ENCODE data around the gene SSTR4.

SSTR4 gene

GRCh38 chr20:23084845-23085365 is 49.8 kb downstream of the SSTR4 start:
- TF ChIP-seq, protein P1, sequence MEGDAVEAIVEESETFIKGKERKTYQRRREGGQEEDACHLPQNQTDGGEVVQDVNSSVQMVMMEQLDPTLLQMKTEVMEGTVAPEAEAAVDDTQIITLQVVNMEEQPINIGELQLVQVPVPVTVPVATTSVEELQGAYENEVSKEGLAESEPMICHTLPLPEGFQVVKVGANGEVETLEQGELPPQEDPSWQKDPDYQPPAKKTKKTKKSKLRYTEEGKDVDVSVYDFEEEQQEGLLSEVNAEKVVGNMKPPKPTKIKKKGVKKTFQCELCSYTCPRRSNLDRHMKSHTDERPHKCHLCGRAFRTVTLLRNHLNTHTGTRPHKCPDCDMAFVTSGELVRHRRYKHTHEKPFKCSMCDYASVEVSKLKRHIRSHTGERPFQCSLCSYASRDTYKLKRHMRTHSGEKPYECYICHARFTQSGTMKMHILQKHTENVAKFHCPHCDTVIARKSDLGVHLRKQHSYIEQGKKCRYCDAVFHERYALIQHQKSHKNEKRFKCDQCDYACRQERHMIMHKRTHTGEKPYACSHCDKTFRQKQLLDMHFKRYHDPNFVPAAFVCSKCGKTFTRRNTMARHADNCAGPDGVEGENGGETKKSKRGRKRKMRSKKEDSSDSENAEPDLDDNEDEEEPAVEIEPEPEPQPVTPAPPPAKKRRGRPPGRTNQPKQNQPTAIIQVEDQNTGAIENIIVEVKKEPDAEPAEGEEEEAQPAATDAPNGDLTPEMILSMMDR (conservative IDR thresholded peaks at IDR 0.05; ENCODE audit: low read length) = no peak
- no peak for TF ChIP-seq EZH2phosphoT487 (IDR thresholded peaks at IDR 0.05; ENCODE audit: borderline replicate concordance)
- H3K27me3 ChIP-seq (ENCODE audit: insufficient read depth, low read length, poor library complexity, severe bottlenecking) = no peaks in the 10 kb centered on the region
- H3K9me3 ChIP-seq (ENCODE audit: insufficient read depth, low read depth, low read length) = no peaks in the 10 kb centered on the region
- peaks cover 75% of the 10 kb centered on the region for H3K4me1 ChIP-seq (ENCODE audit: insufficient read depth, low read length, poor library complexity, severe bottlenecking)
- peaks cover 80% of the 10 kb centered on the region for H3K79me2 ChIP-seq (ENCODE audit: insufficient read depth, low read length)
- H2AFZ ChIP-seq (ENCODE audit: low read length) = no peak overlapping the region
- H3K36me3 ChIP-seq (ENCODE audit: insufficient read depth, low read length) = no peaks in the 10 kb centered on the region; the same call in 1 of the 2 replicates
- H4K20me1 ChIP-seq (ENCODE audit: insufficient read depth, low read length, poor library complexity, severe bottlenecking) = peaks cover 26% of the 10 kb centered on the region
- H3K4me3 ChIP-seq (ENCODE audit: low read length, poor library complexity, severe bottlenecking) = peak overlapping the region; percentile 91
- peak overlapping the region; percentile 95 for H3K4me2 ChIP-seq (ENCODE audit: low read depth, low read length, poor library complexity, severe bottlenecking)
- H3K9ac ChIP-seq (ENCODE audit: low read depth, low read length, poor library complexity, severe bottlenecking) = peak overlapping the region; percentile 99
- H3K9me2 ChIP-seq (replicated peaks; ENCODE audit: low read depth, low read length) = no peaks in the 10 kb centered on the region
- peaks cover 4% of the 10 kb centered on the region for H3F3A ChIP-seq (ENCODE audit: low read depth)

GRCh38 chr20:23085436-23086055 is 50.4 kb downstream of the SSTR4 start:
- Histone ChIP-seq H3K9me2 (replicated peaks; ENCODE audit: low read depth, low read length) (no peaks in the 10 kb centered on the region), H2AFZ (ENCODE audit: low read length) (peak overlapping the region; percentile 67), H3K4me3 (ENCODE audit: low read length, poor library complexity, severe bottlenecking) (peak overlapping the region; percentile 91), H3F3A (ENCODE audit: low read depth) (peaks cover 4% of the 10 kb centered on the region), H3K9ac (ENCODE audit: low read depth, low read length, poor library complexity, severe bottlenecking) (peak overlapping the region; percentile 99), H4K20me1 (ENCODE audit: insufficient read depth, low read length, poor library complexity, severe bottlenecking) (peaks cover 26% of the 10 kb centered on the region), H3K4me2 (ENCODE audit: low read depth, low read length, poor library complexity, severe bottlenecking) (peak overlapping the region; percentile 95), H3K4me1 (ENCODE audit: insufficient read depth, low read length, poor library complexity, severe bottlenecking) (peaks cover 68% of the 10 kb centered on the region), H3K79me2 (ENCODE audit: insufficient read depth, low read length) (peaks cover 74% of the 10 kb centered on the region), H3K27me3 (ENCODE audit: insufficient read depth, low read length, poor library complexity, severe bottlenecking) (no peaks in the 10 kb centered on the region), H3K9me3 (ENCODE audit: insufficient read depth, low read depth, low read length) (no peaks in the 10 kb centered on the region), H3K36me3 (ENCODE audit: insufficient read depth, low read length) (no peaks in the 10 kb centered on the region; the same call in 1 of the 2 replicates)
- TF ChIP-seq, protein P1 (conservative IDR thresholded peaks at IDR 0.05; ENCODE audit: low read length) = no peak
- no peak for TF ChIP-seq EZH2phosphoT487 (IDR thresholded peaks at IDR 0.05; ENCODE audit: borderline replicate concordance)

GRCh38 chr20:23086056-23086566 is 51.0 kb downstream of the SSTR4 start, which contains the start of gene CD93:
CD93 (minus strand) TSS chr20:23086324; CDS start chr20:23086192, 132 bp downstream.
- Histone ChIP-seq H3K9me2 (replicated peaks; ENCODE audit: low read depth, low read length) (no peaks in the 10 kb centered on the region), H3F3A (ENCODE audit: low read depth) (peaks cover 4% of the 10 kb centered on the region), H3K4me1 (ENCODE audit: insufficient read depth, low read length, poor library complexity, severe bottlenecking) (peaks cover 63% of the 10 kb centered on the region), H3K27me3 (ENCODE audit: insufficient read depth, low read length, poor library complexity, severe bottlenecking) (no peaks in the 10 kb centered on the region), H3K9me3 (ENCODE audit: insufficient read depth, low read depth, low read length) (no peaks in the 10 kb centered on the region), H3K36me3 (ENCODE audit: insufficient read depth, low read length) (no peaks in the 10 kb centered on the region), H4K20me1 (ENCODE audit: insufficient read depth, low read length, poor library complexity, severe bottlenecking) (peaks cover 24% of the 10 kb centered on the region), H2AFZ (ENCODE audit: low read length) (peak within 1 kb of the TSS; percentile 67), H3K4me3 (ENCODE audit: low read length, poor library complexity, severe bottlenecking) (peak within 1 kb of the TSS; percentile 91), H3K9ac (ENCODE audit: low read depth, low read length, poor library complexity, severe bottlenecking) (peak within 1 kb of the TSS; percentile 99), H3K79me2 (ENCODE audit: insufficient read depth, low read length) (peaks cover 68% of the 10 kb centered on the region), H3K4me2 (ENCODE audit: low read depth, low read length, poor library complexity, severe bottlenecking) (peak within 1 kb of the TSS; percentile 95)
- TF ChIP-seq, protein P1 (conservative IDR thresholded peaks at IDR 0.05; ENCODE audit: low read length) = no peak
- no peak for TF ChIP-seq EZH2phosphoT487 (IDR thresholded peaks at IDR 0.05; ENCODE audit: borderline replicate concordance)
